ENCODE measurements around the gene E2F2.

Gene E2F2

DNA sequence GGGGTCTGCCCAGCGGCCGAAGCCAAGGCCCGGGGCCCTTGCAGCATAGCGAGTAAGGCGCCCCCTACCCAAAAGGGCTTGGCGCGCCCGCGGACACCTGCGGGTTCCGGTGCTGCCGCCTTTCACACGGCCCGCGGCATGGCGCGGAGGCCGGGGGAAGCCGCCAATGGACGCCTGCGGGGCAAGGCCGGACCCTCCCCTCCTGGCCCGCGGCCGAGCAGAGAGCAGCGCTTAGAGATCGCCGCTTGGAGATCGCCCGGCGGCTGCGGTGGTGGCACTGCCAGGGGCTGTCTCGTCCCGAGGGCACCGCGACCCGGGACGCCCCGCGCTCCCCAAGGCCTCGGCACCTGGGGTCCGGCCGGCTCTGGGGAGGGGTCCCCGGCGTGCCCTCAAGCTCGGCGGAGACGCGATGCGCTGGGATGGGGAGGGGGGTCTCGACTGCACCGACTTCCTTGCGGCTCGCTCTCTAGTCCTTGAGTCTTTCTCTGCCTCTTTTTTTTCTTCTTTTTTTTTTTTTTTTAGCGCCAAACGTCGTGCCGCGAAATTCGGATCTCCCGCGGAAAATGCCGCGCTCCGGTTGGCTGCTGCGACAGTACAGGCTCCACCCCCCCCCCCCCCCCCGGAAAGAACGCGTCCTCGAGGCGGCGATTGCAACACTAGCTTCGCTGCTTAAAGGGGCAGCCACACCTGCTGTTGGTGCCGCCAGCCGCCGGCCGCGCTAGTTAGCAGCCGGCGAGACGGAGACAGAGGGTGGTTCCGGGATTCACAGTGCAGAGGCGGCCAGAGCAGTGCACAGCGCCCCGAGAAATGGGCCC lies at the start of gene E2F2:
Gene E2F2, minus strand, starts transcription at position 487 of the 815 bp plus-strand sequence. Its CDS starts 440 bp downstream, at position 47.
- DNase-seq, result peak; percentile 95

GRCh38 chr1:23578997-23579363 lies 47.9 kb upstream of the E2F2 start:
- DNase-seq, result no peak

GRCh38 chr1:23578311-23578996 lies 47.4 kb upstream of the E2F2 start:
- no peak for DNase-seq

DNA sequence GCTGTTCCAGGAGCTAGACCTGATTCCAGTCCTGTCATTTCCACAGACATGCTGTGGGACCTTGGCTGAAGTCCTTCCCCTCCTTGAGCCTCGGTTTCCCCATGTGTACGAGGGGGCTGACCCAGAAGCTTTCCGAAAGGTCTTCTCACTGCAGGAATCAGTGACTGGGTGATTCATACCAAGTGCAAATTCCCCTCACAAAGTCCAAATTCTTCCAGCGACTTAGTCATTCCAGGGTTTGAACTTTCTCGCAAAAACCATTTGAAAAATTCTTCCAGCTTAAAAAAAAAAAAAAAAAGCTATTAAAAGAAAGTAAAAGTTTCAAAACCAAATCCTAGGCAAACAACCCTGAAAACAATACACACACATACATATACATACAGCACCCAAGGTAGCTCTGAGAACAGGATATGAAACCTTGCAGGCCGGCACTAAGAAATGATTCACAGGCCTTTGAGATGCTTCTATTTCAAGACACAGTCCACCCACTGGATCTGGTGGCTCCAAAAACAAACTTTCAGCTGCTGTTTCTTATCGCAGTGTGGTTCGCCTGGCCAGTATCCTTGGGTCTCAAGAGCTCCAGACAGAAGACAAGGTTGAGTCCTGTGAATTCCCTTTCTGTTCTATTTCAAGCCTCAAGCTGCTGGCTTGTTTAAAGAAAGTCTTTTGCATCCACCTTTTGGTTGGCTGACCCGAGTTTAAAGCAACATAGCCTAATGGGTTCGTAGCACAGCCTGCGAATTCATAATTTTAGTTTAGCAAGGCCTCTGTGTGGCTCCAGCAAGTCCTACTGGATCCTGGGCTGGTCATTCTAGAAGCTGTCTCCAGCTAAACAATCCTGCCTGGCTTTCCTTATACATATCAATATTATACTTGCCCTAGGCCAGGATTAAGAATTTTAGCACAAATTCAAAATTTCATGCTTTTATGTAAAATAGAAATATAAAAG lies 46.3 kb upstream of the E2F2 start:
- DNase-seq, result peak; percentile 37

DNA sequence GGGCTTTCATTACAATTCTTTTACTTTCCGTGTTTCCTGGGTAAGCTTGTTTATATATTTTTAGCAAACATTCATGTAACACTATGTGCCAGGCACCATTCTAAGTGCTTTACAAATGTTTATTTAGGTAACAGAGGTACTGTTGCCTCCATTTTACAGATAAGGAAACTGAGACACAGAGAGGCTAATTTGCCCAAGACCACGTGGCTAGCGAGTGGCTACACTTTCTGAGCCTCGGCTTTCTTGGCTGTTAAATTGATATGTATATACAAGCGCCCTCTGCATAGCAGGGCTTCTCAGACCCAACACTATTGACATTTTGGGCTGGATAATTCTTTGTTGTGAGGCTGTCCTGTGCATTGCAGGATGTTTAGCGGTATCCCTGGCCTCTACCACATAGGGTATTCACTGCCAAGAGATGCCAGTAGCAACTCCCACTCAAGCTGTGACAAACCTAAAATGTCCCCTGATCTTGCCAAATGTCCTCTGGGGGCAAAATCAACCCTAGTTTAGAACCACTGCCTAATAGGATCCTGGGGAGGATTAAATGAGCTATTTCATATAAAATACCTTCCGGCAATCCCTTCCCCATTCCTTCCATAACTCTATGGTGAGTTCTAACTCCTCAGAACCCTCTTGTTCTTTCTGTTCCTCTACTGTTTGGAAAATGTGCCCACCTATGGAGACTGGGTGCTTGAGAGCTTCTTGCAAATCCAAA lies 45.5 kb upstream of the E2F2 start:
- no peak for DNase-seq

- no peak for DNase-seq
These were observed 44.3 kb upstream of the E2F2 start for GRCh38 chr1:23575226-23575810.

DNA sequence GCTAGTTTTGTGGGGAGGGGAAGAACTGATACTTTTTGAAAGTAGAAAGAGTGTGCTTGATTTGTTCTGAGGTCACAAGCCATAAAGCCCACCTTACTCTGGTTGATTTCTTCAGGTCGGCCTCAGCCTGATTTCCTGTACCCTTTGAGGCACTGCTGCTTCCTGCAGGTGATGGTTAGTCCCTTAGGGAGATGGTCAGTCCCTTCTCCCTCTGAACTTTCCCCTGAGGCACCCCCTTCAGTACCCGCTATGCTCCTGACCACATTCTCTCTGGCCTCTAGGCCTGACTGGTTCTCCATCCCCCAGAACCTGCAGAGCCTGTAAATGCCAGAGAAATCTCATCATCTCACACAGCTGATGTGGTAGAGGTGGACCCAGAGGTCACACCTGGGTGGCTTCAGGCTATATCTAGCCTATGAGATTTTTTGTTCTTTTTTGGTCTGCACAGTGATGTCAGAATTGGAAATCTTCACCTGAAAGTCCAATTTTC lies 43.3 kb upstream of the E2F2 start:
- DNase-seq, result no peak

- DNase-seq, result no peak
These were observed 42.6 kb upstream of the E2F2 start for GRCh38 chr1:23573574-23574182.

- DNase-seq, result no peak
These were observed 40.4 kb upstream of the E2F2 start for GRCh38 chr1:23571465-23571864.

DNA sequence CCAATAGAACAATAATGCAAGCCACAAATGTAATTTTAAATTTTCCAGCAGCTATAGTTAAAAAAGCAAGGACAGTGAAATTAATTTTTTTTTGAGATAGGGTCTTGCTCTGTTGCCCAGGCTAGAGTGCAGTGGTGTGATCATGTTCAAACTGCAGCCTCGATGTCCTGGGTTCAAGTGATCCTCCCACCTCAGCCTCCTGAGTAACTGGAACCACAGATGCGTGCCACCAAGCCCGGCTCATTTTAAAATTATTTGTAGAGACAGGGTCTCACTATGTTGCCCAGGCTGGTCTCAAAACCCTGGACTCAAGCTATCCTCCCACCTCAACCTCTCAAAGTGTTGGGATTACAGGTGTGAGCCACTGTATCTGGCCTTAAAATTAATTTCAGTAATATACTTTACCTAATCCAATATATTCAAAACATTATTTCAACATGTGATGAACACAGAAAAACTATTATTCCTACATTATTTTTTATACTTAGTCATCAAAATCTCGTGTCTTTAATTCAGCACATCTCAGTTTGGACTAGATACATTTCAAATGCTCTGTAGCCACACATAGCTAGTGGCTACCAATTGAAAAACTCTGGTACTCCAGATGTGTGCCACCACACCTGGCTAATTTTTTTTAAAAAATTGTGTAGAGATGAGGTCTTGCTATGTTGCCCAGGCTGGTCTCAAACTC lies 39.1 kb upstream of the E2F2 start:
- no peak for DNase-seq

DNA sequence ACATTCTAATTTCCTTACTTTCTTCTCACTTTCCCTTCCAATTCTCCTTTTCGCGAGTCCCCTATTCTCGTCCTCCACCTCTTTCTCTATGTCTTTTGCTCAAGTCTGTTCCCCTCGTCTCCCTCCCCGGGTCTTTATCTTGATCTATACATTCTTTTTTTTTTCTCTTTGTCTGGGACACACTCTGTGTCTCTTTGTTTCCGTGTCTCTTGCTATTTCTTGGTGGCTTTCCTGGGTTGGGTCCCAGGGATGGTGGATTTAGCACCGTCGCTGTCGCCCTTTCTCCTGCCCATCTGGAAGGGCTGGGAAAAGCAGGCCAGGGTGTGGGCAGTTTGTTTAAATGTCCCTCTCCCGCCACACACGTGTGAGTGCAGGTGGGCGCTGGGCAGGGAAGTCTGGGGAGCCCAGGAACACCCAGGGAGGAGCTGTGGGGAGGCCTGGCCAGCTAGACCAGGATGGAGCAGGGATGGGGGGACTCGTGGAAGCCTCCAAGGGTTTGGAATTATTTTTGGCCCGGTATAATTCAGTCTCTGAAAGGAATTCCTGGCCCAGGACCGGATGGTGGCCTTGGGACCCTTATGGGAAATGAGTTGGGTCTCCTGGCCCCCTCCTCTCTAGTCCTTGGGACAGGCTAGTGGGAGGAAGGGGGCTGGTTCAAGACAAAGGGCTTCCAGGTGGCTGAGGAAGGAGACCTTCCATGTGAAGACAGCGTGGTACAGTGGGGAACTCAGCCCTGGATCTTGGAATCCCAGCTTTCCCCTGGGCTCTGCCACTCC lies 37.8 kb upstream of the E2F2 start:
- peak; percentile 87 for DNase-seq

GRCh38 chr1:23567996-23568607 lies 37.1 kb upstream of the E2F2 start:
- DNase-seq, result peak; percentile 88

DNA sequence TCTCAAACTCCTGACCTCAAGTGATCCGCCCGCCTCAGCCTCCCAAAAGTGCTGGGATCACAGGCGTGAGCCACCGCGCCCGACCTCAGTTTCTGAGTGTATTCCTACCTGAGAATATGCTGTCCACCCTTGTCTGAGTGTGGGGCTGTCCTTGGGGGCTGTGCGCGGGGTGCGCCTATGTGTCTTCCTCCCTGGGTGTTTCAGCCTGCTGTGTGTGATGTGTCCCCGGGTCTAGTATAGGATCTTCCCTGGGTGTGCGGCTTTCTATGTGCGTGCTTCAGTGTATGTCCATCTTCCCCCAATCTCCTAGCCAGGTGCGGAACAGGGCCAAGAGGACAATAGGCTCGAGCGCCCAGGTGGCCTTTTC lies 36.6 kb upstream of the E2F2 start:
- peak; percentile 48 for DNase-seq

GRCh38 chr1:23566304-23566703 lies 35.3 kb upstream of the E2F2 start:
- DNase-seq, result no peak

DNA sequence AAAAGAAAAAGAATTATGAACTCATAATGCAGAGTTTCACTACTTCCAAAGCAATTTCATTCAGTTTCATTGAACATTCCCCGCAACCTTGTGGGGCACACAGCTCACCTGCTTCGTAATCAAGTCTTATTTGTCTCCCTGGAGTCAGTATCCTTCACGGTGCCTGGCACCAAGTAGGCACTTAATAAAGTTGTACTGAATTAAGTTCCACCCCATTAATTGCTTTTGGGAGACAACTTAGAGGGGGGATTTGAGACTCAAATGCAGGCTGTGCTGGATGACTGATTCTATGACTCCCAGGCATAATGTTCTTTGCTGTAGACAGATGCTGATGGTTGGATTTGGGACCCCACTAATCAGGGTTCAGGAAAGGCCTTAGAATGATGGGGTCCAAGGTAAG lies 34.7 kb upstream of the E2F2 start:
- DNase-seq, result no peak

DNA sequence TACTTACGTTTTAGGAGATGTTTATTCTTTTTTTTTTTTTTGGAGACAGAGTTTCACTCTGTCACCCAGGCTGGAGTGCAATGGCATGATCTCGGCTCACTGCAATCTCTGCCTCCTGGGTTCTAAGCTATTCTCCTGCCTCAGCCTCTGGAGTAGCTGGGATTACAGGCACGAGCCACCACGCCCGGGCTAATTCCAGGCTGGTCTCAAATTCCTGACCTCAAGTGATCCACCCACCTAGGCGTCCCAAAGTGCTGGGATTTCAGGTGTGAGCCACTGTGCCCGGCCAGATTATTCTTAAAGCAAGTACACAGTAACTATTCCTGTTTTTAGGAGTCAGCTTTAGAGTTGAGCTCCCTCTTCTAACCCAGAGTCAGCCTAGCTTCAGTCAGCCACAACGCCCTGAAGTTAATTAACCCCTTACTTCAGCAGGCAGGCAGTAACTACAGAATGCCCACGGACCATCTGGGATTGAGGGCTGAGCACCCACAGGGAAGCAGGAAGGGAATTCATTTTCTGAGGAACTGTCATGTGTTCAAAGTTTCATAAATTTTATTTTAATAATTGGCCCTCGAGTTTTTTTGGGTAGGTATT lies 33.6 kb upstream of the E2F2 start:
- peak; percentile 48 for DNase-seq

DNA sequence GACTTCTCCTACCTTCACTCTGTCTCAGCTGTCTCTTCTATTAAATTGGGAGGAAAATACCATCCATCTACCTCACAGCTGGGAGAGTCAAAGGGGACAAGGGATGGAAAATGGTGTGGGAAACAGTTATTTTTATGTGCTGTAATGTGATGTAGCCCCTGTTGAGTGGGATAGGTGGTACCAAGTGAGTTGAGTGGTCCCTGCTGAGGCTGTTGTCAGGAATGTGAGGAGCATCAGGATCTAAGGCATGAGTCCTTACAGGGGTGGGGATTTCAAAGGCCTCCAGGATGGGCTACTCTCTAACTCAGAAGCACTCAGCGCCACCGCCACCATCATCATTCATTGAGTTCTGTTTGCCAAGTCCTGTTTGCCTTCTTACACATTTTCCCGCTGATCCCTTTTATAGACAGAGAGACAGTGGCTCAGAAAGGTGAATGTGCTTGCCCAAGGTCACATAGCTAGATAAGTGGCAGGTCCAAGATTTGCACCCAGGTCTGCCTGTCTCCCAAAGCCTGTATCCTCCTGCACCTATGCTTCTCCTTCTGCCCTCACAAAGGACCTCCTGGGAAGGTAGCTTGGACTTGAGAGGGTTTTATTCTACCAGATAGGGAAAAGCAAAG lies 32.8 kb upstream of the E2F2 start:
- no peak for DNase-seq

GRCh38 chr1:23563003-23563402 lies 32.0 kb upstream of the E2F2 start:
- DNase-seq, result no peak

Measured in eye (tissue), 1 donor.